ENCODE results near the gene FBXL19.

Gene FBXL19

GRCh38 chr16:30991052-30991451 lies 67.7 kb downstream of the FBXL19 start:
- FAIRE-seq = no peak

GRCh38 chr16:30992276-30992780 lies 69.0 kb downstream of the FBXL19 start:
- FAIRE-seq = no peak

- FAIRE-seq = no peak
These were observed 69.8 kb downstream of the FBXL19 start for GRCh38 chr16:30992931-30993816.

- FAIRE-seq = no peak
These were observed 72.6 kb downstream of the FBXL19 start for GRCh38 chr16:30995927-30996323.

- FAIRE-seq = no peak
These were observed 73.1 kb downstream of the FBXL19 start for GRCh38 chr16:30996324-30996984.

GRCh38 chr16:30996985-30997724 lies 73.8 kb downstream of the FBXL19 start:
- FAIRE-seq = no peak

GRCh38 chr16:30997725-30998711 lies 74.6 kb downstream of the FBXL19 start:
- no peak for FAIRE-seq
